Stomach (tissue), 9 donors: ENCODE results near the gene CHCHD1. TPM values are rescaled to one million over a fixed set of nuclear protein-coding genes. Genes with fewer than 3 reads are reported as not detected.

Experiments used
- DNase-seq, 2 donors: peaks; one replicate each; pipeline versions ENCODE4 v3.0.0 to v3.0.0-alpha.2; 2013 to 2019
- H3K27ac ChIP-seq, 5 donors: fragments of 200-600 bp in 4 of 5; sonication (generic) in 4 of 5; one replicate each; pipeline ENCODE4 v1.5.1; 2013 to 2019; ENCODE audit warnings: mild to moderate bottlenecking in 1 of 5, moderate library complexity in 1 of 5
- H3K27me3 ChIP-seq, 3 donors: fragments of 200-600 bp; sonication (generic); one replicate each; pipeline ENCODE4 v1.5.1; 2017 to 2019; ENCODE audit warnings: mixed run types in 1 of 3
- H3K36me3 ChIP-seq, 4 donors: fragments of 200-600 bp; sonication (generic); 1 replicate in 3 of 4; 2 replicates in 1 of 4; pipeline ENCODE4 v1.5.1; 2016 to 2019
- H3K4me1 ChIP-seq, 4 donors: fragments of 200-600 bp; sonication (generic); one replicate each; pipeline ENCODE4 v1.5.1; 2016 to 2019
- H3K4me3 ChIP-seq, 4 donors: fragments of 200-600 bp; sonication (generic) in 3 of 4; one replicate each; pipeline ENCODE4 v1.5.1; 2016 to 2019; ENCODE audit warnings: mild to moderate bottlenecking in 1 of 4
- H3K9me3 ChIP-seq, 4 donors: fragments of 200-600 bp; sonication (generic); one replicate each; pipeline ENCODE4 v1.5.1; 2016 to 2019
- EP300 ChIP-seq: sonication (generic); formaldehyde crosslinking; IDR thresholded peaks from one replicate; pipeline ENCODE4 v1.6.1; 2017; ENCODE audit warnings: antibody characterized with exemption
- POLR2A ChIP-seq, 4 donors: fragments of 450-650 bp; IDR thresholded peaks; one replicate each; pipeline ENCODE4 v1.6.1; 2016; ENCODE audit warnings: antibody characterized with exemption in 4 of 4, control low read depth in 2 of 4, mild to moderate bottlenecking in 1 of 4, moderate library complexity in 1 of 4
- POLR2AphosphoS5 ChIP-seq, 3 donors: sonication (generic); formaldehyde crosslinking; IDR thresholded peaks; one replicate each; pipeline ENCODE4 v1.6.1; 2016; ENCODE audit warnings: antibody characterized with exemption in 3 of 3
- WGBS, 5 donors: extraction: QIAGEN DNeasy Blood & Tissue Kit in 3 of 5; methylation state at CpG; one replicate each; pipeline versions ENCODE4 v1.1.5 to v1.1.7; 2013 to 2018; 5-methylcytosine and 5-hydroxymethylcytosine counted together
- intact Hi-C: fragments of 100-400 bp; cut with DNase I; formaldehyde crosslinking; loops from one replicate; pipeline ENCODE4 v1.15.1; 2023; ENCODE audit warnings: low total_unique reads
- polyA plus RNA-seq, 3 donors: library from polyadenylated mRNA; stranded (reverse); fragments of 200-250 nt; gene quantifications; one replicate each; pipeline ENCODE4 v1.2.3, GENCODE V29; 2013
- total RNA-seq, 5 donors: library from RNA; depleted of rRNA; stranded (reverse); fragments of >200 nt; gene quantifications; one replicate each; pipeline versions ENCODE4 v1.1.0 to v1.2.3, GENCODE V29; 2014 to 2016
- TF ChIP-seq, protein P1 (sequence below), 7 experiments: fragments of 450-650 bp in 4 of 7; fragments of 200-600 bp in 3 of 7; sonication (generic) in 3 of 7; IDR thresholded peaks; one replicate each; pipeline ENCODE4 v1.5.1; 2016 to 2019; ENCODE audit warnings: antibody characterized with exemption in 7 of 7, control low read depth in 2 of 7, mild to moderate bottlenecking in 1 of 7
- donor health status: healthy with polysubstance abuse.
- donor health status: Bipolar disorder and iron deficiency.
- donor health status: healthy.

CHCHD1 gene
- total and polyA plus RNA-seq, 8 donors, result 1.3 to 81.6 (median 38.8) TPM

DNA sequence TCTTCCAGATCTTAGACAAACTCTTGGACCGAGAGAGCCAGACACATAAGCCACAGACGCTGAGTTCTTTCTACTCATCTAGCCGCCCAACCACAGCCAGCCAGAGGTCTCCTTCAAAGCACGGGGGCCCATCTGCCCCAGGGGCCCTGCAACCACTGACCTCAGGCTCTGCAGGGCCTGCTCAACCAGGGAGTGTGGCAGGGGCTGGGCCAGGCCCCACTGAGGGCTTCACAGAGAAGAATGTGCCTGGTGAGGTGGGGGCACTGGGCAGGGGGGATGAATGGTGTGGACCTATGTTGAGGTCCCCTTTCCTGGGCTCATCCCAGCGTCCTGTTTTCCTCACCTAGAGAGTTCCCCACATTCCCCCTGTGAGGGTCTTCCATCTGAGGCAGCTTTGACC lies 14.9 kb downstream of the CHCHD1 start:
- Histone ChIP-seq H3K4me1 (no peaks in the 10 kb centered on the region), H3K36me3 (peaks cover 92 to 100% (median 100%) of the 10 kb centered on the region in 4 donors), H3K27me3 (no peaks in the 10 kb centered on the region), H3K4me3 (no peak overlapping the region), H3K9me3 (no peaks in the 10 kb centered on the region), H3K27ac (no peak overlapping the region)
- WGBS, 5 donors, result 81 to 90% (median 83%) methylated on average over 5 of the region's 5 CpGs
- no peak for DNase-seq
- intact Hi-C loops, result no loop called here
- no peak for TF ChIP-seq POLR2A (IDR thresholded peaks at IDR 0.05)
- TF ChIP-seq, protein P1, sequence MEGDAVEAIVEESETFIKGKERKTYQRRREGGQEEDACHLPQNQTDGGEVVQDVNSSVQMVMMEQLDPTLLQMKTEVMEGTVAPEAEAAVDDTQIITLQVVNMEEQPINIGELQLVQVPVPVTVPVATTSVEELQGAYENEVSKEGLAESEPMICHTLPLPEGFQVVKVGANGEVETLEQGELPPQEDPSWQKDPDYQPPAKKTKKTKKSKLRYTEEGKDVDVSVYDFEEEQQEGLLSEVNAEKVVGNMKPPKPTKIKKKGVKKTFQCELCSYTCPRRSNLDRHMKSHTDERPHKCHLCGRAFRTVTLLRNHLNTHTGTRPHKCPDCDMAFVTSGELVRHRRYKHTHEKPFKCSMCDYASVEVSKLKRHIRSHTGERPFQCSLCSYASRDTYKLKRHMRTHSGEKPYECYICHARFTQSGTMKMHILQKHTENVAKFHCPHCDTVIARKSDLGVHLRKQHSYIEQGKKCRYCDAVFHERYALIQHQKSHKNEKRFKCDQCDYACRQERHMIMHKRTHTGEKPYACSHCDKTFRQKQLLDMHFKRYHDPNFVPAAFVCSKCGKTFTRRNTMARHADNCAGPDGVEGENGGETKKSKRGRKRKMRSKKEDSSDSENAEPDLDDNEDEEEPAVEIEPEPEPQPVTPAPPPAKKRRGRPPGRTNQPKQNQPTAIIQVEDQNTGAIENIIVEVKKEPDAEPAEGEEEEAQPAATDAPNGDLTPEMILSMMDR (IDR thresholded peaks at IDR 0.05), result no peak
- no peak for TF ChIP-seq EP300
- no peak for TF ChIP-seq POLR2AphosphoS5 (IDR thresholded peaks at IDR 0.05)

DNA sequence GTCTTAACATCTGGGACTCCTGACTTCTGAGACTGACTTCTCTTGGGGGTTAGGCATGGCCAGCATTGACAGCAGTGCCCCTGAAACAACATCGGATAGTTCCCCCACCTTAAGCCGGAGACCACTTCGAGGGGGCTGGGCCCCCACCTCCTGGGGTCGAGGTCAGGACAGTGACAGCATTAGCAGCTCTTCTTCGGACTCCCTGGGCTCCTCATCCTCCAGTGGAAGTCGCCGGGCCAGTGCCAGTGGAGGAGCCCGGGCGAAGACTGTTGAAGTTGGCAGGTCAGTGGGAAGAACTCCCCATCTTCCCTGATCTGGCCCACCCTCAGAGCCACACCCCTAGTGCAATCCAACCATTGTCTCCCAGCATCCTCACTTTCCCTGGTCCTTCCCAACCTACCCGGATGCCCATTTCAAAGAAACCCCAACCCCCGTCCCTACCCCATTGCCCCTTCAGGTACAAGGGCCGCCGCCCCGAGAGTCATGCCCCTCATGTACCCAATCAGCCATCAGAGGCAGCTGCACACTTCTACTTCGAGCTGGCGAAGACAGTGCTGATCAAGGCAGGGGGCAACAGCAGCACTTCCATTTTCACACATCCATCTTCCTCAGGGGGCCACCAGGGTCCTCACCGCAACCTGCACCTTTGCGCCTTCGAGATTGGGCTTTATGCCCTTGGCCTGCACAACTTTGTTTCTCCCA lies 15.6 kb downstream of the CHCHD1 start:
- Histone ChIP-seq H3K4me3 (no peak overlapping the region), H3K4me1 (peaks cover 2 to 3% (median 2%) of the 10 kb centered on the region in 4 donors), H3K27ac (no peak overlapping the region), H3K9me3 (no peaks in the 10 kb centered on the region), H3K36me3 (peaks cover 92 to 100% (median 100%) of the 10 kb centered on the region in 4 donors), H3K27me3 (no peaks in the 10 kb centered on the region)
- intact Hi-C loops, result no loop called here
- DNase-seq, result no peak
- WGBS, 5 donors, result 90 to 93% (median 91%) methylated on average over 15 to 19 of the region's 19 CpGs
- TF ChIP-seq POLR2AphosphoS5 (IDR thresholded peaks at IDR 0.05) (no peak), POLR2A (IDR thresholded peaks at IDR 0.05) (no peak), EP300 (no peak)
- TF ChIP-seq, protein P1 (IDR thresholded peaks at IDR 0.05), result no peak

- Histone ChIP-seq H3K4me3 (no peak overlapping the region), H3K4me1 (peaks cover 4 to 9% (median 7%) of the 10 kb centered on the region in 4 donors), H3K36me3 (peaks cover 92 to 100% (median 100%) of the 10 kb centered on the region in 4 donors), H3K27ac (no peak overlapping the region), H3K27me3 (no peaks in the 10 kb centered on the region), H3K9me3 (no peaks in the 10 kb centered on the region)
- intact Hi-C loops, result no loop called here
- DNase-seq, result no peak
- TF ChIP-seq POLR2A (IDR thresholded peaks at IDR 0.05) (no peak), POLR2AphosphoS5 (IDR thresholded peaks at IDR 0.05) (no peak), EP300 (no peak)
- TF ChIP-seq, protein P1 (IDR thresholded peaks at IDR 0.05), result no peak
- 91 to 94% (median 92%) methylated on average over 6 of the region's 6 CpGs for WGBS, 5 donors
Observed at GRCh38 chr10:73798087-73798486, 16.2 kb downstream of the CHCHD1 start.

- WGBS, 5 donors, result 67 to 85% (median 81%) methylated on average over 7 to 10 of the region's 10 CpGs
- H3K4me3 ChIP-seq, result no peak overlapping the region
- H3K27me3 ChIP-seq, result no peaks in the 10 kb centered on the region
- intact Hi-C loops, result no loop called here
- H3K27ac ChIP-seq, result no peak overlapping the region
- no peak for DNase-seq
- no peaks in the 10 kb centered on the region for H3K9me3 ChIP-seq
- peaks cover 4 to 13% (median 9%) of the 10 kb centered on the region in 4 donors for H3K4me1 ChIP-seq
- H3K36me3 ChIP-seq, result peaks cover 91 to 100% (median 100%) of the 10 kb centered on the region in 4 donors
- TF ChIP-seq POLR2AphosphoS5 (IDR thresholded peaks at IDR 0.05) (peak in 1 of 3 donors; percentile 2), EP300 (no peak)
- TF ChIP-seq, protein P1 (IDR thresholded peaks at IDR 0.05), result no peak
Observed at GRCh38 chr10:73798927-73799560, 17.2 kb downstream of the CHCHD1 start.
